Fibroblast of the aortic adventitia (primary cell): ENCODE data around the gene TANC1. TPM values are rescaled to one million over a fixed set of nuclear protein-coding genes. Genes with fewer than 3 reads are reported as not detected.

Experiments used
- DNase-seq: peaks from one replicate; pipeline ENCODE4 v3.0.0-alpha.2; 2010; ENCODE audit warnings: low read depth
- H3K4me3 ChIP-seq: 2 replicates; pipeline ENCODE4 v1.5.1; 2011; ENCODE audit warnings: low read depth, mild to moderate bottlenecking, control low read depth, low read length, moderate library complexity
- CTCF ChIP-seq: IDR thresholded peaks from 2 replicates; pipeline ENCODE4 v1.5.1; 2011; ENCODE audit warnings: mild to moderate bottlenecking, low read length, control low read depth, inconsistent platforms; ENCODE audit not compliant: insufficient read depth
- total RNA-seq: library from RNA; depleted of rRNA; stranded (reverse); fragments of >200 nt; gene quantifications from 2 replicates; pipeline ENCODE4 v1.2.3, GENCODE V29; 2012; ENCODE audit warnings: low replicate concordance

The TANC1 gene
- total RNA-seq, 1 donor = 11.9 TPM

- no peak overlapping the region for H3K4me3 ChIP-seq
- no peak for TF ChIP-seq CTCF
- peak; percentile 61 for DNase-seq
Measured at GRCh38 chr2:159071190-159071915, 102.9 kb downstream of the TANC1 start.

GRCh38 chr2:159072795-159073194, 104.4 kb downstream of the TANC1 start:
- peak; percentile 63 for DNase-seq
- H3K4me3 ChIP-seq = no peak overlapping the region
- TF ChIP-seq CTCF = no peak

GRCh38 chr2:159073256-159073655, 104.8 kb downstream of the TANC1 start:
- H3K4me3 ChIP-seq = no peak overlapping the region
- peak; percentile 60 for DNase-seq
- no peak for TF ChIP-seq CTCF

GRCh38 chr2:159074605-159075004, 106.2 kb downstream of the TANC1 start:
- H3K4me3 ChIP-seq = no peak overlapping the region
- DNase-seq = no peak
- no peak for TF ChIP-seq CTCF

GRCh38 chr2:159075727-159076126, 107.3 kb downstream of the TANC1 start:
- no peak for TF ChIP-seq CTCF
- no peak overlapping the region for H3K4me3 ChIP-seq
- DNase-seq = no peak

GRCh38 chr2:159076241-159076640, 107.8 kb downstream of the TANC1 start:
- peak; percentile 92 for DNase-seq
- TF ChIP-seq CTCF = peak; percentile 15
- no peak overlapping the region for H3K4me3 ChIP-seq

- no peak for DNase-seq
- no peak for TF ChIP-seq CTCF
- no peak overlapping the region for H3K4me3 ChIP-seq
Measured at GRCh38 chr2:159077869-159078268, 109.4 kb downstream of the TANC1 start.
